Caco-2 (cell line): ENCODE measurements around the gene COIL. TPM values are rescaled to one million over a fixed set of nuclear protein-coding genes. Genes with fewer than 3 reads are reported as not detected.

Experiments used
- BruUV-seq: library from RNA; stranded (reverse); fragments of 400-500 nt; replicated peaks from 2 replicates; lab custom pipeline; 2021; lab: Mats Ljungman, UMichigan
- CTCF ChIA-PET: fragments of 300-600 bp; sonication (Branson Sonifier 250); formaldehyde crosslinking; loops from one replicate; lab custom pipeline; 2022; ENCODE audit warnings: antibody characterized with exemption; lab: Charles Lee
- POLR2A ChIA-PET: fragments of 300-600 bp; sonication (Branson Sonifier 250); formaldehyde crosslinking; loops from one replicate; lab custom pipeline; 2022; ENCODE audit warnings: antibody characterized with exemption; lab: Charles Lee
- DNase-seq, 2 experiments: peaks; one replicate each; pipeline versions ENCODE4 v3.0.0 to v3.0.0-alpha.2; 2020 to 2022
- H3K27me3 ChIP-seq: replicated peaks from 2 replicates; pipeline ENCODE4 v1.6.0; 2011; ENCODE audit warnings: low read length; ENCODE audit not compliant: control insufficient read depth, insufficient read depth
- H3K36me3 ChIP-seq: 2 replicates; pipeline ENCODE4 v1.5.1; 2011; ENCODE audit warnings: low read length; ENCODE audit not compliant: control insufficient read depth, insufficient read depth
- H3K4me1 ChIP-seq: fragments of 250-450 bp; sonication (Bioruptor Pico); 2 replicates; pipeline ENCODE4 v1.5.1; 2020; ENCODE audit warnings: mild to moderate bottlenecking
- H3K4me3 ChIP-seq: 2 replicates; pipeline ENCODE4 v1.5.1; 2011; ENCODE audit warnings: low read depth, mild to moderate bottlenecking, control low read depth, low read length
- H3K9me3 ChIP-seq: fragments of 250-450 bp; sonication (Bioruptor Pico); 2 replicates; pipeline ENCODE4 v1.5.1; 2020; ENCODE audit warnings: mild to moderate bottlenecking, moderate library complexity
- H3K27ac Mint-ChIP-seq: one replicate; pipeline ENCODE4 v1.8.0; 2022; ENCODE audit warnings: mixed read lengths; ENCODE audit not compliant: unreplicated experiment
- H3K27me3 Mint-ChIP-seq: one replicate; pipeline ENCODE4 v1.8.0; 2022; ENCODE audit warnings: mixed read lengths; ENCODE audit not compliant: insufficient read depth, unreplicated experiment
- H3K36me3 Mint-ChIP-seq: one replicate; pipeline ENCODE4 v1.8.0; 2022; ENCODE audit warnings: mild to moderate bottlenecking, mixed read lengths; ENCODE audit not compliant: insufficient read depth, unreplicated experiment
- H3K4me1 Mint-ChIP-seq: one replicate; pipeline ENCODE4 v1.8.0; 2022; ENCODE audit warnings: low read depth, mixed read lengths; ENCODE audit not compliant: unreplicated experiment
- H3K4me3 Mint-ChIP-seq: one replicate; pipeline ENCODE4 v1.8.0; 2022; ENCODE audit warnings: mild to moderate bottlenecking, moderate library complexity, mixed read lengths; ENCODE audit not compliant: unreplicated experiment
- H3K9me3 Mint-ChIP-seq: one replicate; pipeline ENCODE4 v1.8.0; 2022; ENCODE audit warnings: mixed read lengths; ENCODE audit not compliant: unreplicated experiment
- intact Hi-C: fragments of 100-400 bp; cut with micrococcal nuclease; formaldehyde crosslinking; loops from one replicate; pipeline ENCODE4 v1.10.0; 2022; ENCODE audit not compliant: unreplicated experiment
- total RNA-seq: library from RNA; stranded (reverse); gene quantifications from 2 replicates; pipeline ENCODE4 v1.2.3, GENCODE V29; 2022
- TF ChIP-seq, protein P1 (sequence below), 2 experiments: fragments of 200-600 bp in 1 of 2; IDR thresholded peaks; 1 replicate in 1 of 2; 2 replicates in 1 of 2; pipeline versions ENCODE4 v1.5.1 to v1.8.0; 2011 to 2022; ENCODE audit warnings: antibody characterized with exemption in 1 of 2, control low read depth in 1 of 2, inconsistent platforms in 1 of 2, low read depth in 1 of 2, low read length in 1 of 2, mild to moderate bottlenecking in 1 of 2, moderate library complexity in 1 of 2; ENCODE audit not compliant: insufficient read depth in 1 of 2, severe bottlenecking in 1 of 2, unreplicated experiment in 1 of 2

Gene COIL
- total RNA-seq, 1 experiment from 2014 or later = 27.0 TPM

- no peak overlapping the region for H3K27ac Mint-ChIP-seq
- TF ChIP-seq, protein P1, sequence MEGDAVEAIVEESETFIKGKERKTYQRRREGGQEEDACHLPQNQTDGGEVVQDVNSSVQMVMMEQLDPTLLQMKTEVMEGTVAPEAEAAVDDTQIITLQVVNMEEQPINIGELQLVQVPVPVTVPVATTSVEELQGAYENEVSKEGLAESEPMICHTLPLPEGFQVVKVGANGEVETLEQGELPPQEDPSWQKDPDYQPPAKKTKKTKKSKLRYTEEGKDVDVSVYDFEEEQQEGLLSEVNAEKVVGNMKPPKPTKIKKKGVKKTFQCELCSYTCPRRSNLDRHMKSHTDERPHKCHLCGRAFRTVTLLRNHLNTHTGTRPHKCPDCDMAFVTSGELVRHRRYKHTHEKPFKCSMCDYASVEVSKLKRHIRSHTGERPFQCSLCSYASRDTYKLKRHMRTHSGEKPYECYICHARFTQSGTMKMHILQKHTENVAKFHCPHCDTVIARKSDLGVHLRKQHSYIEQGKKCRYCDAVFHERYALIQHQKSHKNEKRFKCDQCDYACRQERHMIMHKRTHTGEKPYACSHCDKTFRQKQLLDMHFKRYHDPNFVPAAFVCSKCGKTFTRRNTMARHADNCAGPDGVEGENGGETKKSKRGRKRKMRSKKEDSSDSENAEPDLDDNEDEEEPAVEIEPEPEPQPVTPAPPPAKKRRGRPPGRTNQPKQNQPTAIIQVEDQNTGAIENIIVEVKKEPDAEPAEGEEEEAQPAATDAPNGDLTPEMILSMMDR (IDR thresholded peaks at IDR 0.05; ENCODE audit: insufficient read depth in 1 of 2, low read depth in 1 of 2, low read length in 1 of 2, severe bottlenecking in 1 of 2, unreplicated experiment in 1 of 2) = no peak
- no peak overlapping the region for H3K4me3 ChIP-seq
- no peaks in the 10 kb centered on the region for H3K36me3 ChIP-seq
- ChIA-PET CTCF (no interaction called here), POLR2A (no interaction called here)
- no peaks in the 10 kb centered on the region for H3K9me3 Mint-ChIP-seq
- no TSS peak for BruUV-seq
- no peaks in the 10 kb centered on the region for H3K4me1 Mint-ChIP-seq
- H3K27me3 Mint-ChIP-seq = no peaks in the 10 kb centered on the region
- no peaks in the 10 kb centered on the region for H3K36me3 Mint-ChIP-seq
- no peak overlapping the region for H3K4me3 Mint-ChIP-seq
- H3K27me3 ChIP-seq = no peaks in the 10 kb centered on the region
- intact Hi-C loops = no loop called here
- no peak for DNase-seq
- H3K9me3 ChIP-seq = no peaks in the 10 kb centered on the region
- H3K4me1 ChIP-seq = no peaks in the 10 kb centered on the region
Measured at GRCh38 chr17:56997313-56997712, 36.5 kb upstream of the COIL start.

DNA sequence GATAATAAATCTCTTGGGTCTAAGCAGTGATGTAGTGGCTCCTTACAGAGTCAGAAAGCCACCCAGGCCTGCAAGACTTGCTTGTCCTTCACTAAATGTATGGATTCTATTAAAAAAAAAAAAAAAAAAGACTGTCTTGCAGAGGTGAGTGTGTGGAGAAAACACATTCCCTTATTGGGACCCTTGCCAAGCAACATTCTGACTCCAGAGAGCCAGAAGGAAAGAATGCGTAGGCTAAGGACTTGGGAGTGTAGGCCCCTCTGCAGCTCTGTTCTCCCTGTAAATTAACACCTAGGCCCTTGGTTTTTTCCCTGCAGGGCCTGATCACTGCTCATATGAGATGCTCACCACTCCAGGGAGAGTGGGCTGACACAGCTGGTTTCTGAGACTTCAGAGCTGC is 34.9 kb upstream of the COIL start:
- Histone ChIP-seq H3K36me3 (no peaks in the 10 kb centered on the region), H3K4me3 (no peak overlapping the region), H3K27me3 (no peaks in the 10 kb centered on the region), H3K4me1 (no peaks in the 10 kb centered on the region), H3K9me3 (no peaks in the 10 kb centered on the region)
- H3K36me3 Mint-ChIP-seq = no peaks in the 10 kb centered on the region
- no peak overlapping the region for H3K4me3 Mint-ChIP-seq
- TF ChIP-seq, protein P1 (IDR thresholded peaks at IDR 0.05; ENCODE audit: insufficient read depth in 1 of 2, low read depth in 1 of 2, low read length in 1 of 2, severe bottlenecking in 1 of 2, unreplicated experiment in 1 of 2) = no peak
- no peak overlapping the region for H3K27ac Mint-ChIP-seq
- ChIA-PET POLR2A (no interaction called here), CTCF (no interaction called here)
- no peaks in the 10 kb centered on the region for H3K9me3 Mint-ChIP-seq
- no peaks in the 10 kb centered on the region for H3K4me1 Mint-ChIP-seq
- BruUV-seq = no TSS peak
- intact Hi-C loops = no loop called here
- no peak for DNase-seq
- no peaks in the 10 kb centered on the region for H3K27me3 Mint-ChIP-seq

DNA sequence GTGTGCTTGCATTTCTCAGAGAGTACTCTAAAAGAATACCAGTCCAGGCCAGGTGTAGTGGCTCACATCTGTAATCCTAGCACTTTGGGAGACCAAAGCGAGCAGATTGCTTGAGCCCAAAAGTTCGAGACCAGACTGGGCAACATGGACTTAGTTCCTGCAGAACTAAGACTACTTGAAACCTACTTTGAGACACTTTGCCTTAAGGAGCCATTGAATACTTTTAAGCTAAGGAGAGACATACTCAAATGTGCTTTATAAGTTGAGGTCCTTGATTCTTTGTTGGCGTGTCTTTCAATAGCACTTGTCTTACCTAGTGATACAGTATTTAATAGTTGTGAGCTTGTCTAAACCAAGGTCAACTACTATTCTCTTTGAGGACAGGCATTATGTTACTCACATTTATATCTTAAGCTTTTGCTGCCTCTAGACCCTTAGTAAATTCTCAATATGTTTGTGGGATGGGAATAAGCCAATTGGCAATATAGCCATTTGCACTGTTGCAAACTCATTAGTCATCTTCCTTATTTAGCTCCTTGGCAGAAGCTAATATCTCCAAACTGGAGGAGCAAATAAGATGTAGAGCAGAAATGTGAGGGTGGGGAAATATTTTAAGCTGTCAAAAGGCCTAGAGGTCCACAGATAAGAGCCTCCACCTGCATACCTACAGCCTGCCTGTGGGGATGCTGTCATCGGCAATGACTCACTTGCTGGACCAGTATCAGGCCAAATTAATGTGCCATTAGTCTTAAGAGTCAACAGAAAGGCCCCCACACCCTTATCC is 33.4 kb upstream of the COIL start:
- Mint-ChIP-seq H3K4me1 (no peaks in the 10 kb centered on the region), H3K36me3 (no peaks in the 10 kb centered on the region), H3K4me3 (no peak overlapping the region), H3K27ac (no peak overlapping the region), H3K9me3 (no peaks in the 10 kb centered on the region), H3K27me3 (no peaks in the 10 kb centered on the region)
- TF ChIP-seq, protein P1 (IDR thresholded peaks at IDR 0.05; ENCODE audit: insufficient read depth in 1 of 2, low read depth in 1 of 2, low read length in 1 of 2, severe bottlenecking in 1 of 2, unreplicated experiment in 1 of 2) = no peak
- Histone ChIP-seq H3K4me1 (no peaks in the 10 kb centered on the region), H3K36me3 (no peaks in the 10 kb centered on the region), H3K27me3 (no peaks in the 10 kb centered on the region), H3K9me3 (no peaks in the 10 kb centered on the region), H3K4me3 (no peak overlapping the region)
- POLR2A ChIA-PET = no interaction called here
- BruUV-seq = no TSS peak
- CTCF ChIA-PET = no interaction called here
- no peak for DNase-seq
- intact Hi-C loops = no loop called here
